ENCODE data around the gene TRIOBP.

DNA sequence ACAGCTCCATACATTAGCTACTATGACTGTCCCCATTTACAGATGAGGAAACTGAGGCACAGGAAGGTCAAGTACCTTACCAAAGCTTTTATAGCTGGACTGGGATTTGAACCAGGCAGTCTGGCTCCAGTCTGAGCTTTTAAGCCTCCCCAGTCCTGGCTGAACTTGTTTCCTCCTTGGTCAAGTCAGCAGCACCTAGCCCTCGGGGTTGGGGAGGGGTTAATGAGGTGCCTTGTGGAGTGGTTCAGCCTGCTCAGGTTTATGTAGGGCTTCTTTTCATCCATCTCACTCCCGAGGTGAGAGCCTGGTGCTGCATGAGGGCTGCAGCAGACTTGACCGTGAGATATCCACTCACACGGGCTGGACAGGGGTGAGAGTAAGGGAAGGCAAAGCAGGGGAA, 74.2 kb downstream of the TRIOBP start:
- TF ChIP-seq, protein P1, sequence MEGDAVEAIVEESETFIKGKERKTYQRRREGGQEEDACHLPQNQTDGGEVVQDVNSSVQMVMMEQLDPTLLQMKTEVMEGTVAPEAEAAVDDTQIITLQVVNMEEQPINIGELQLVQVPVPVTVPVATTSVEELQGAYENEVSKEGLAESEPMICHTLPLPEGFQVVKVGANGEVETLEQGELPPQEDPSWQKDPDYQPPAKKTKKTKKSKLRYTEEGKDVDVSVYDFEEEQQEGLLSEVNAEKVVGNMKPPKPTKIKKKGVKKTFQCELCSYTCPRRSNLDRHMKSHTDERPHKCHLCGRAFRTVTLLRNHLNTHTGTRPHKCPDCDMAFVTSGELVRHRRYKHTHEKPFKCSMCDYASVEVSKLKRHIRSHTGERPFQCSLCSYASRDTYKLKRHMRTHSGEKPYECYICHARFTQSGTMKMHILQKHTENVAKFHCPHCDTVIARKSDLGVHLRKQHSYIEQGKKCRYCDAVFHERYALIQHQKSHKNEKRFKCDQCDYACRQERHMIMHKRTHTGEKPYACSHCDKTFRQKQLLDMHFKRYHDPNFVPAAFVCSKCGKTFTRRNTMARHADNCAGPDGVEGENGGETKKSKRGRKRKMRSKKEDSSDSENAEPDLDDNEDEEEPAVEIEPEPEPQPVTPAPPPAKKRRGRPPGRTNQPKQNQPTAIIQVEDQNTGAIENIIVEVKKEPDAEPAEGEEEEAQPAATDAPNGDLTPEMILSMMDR (IDR thresholded peaks at IDR 0.05; ENCODE audit: extremely low read depth in 1 of 2, insufficient read depth in 1 of 2, low read depth in 1 of 2, low read length in 2 of 2), result no peak
- TF ChIP-seq EZH2 (IDR thresholded peaks at IDR 0.05; ENCODE audit: borderline replicate concordance, low read depth, low read length, severe bottlenecking), result no peak
- TF ChIP-seq, protein P2, sequence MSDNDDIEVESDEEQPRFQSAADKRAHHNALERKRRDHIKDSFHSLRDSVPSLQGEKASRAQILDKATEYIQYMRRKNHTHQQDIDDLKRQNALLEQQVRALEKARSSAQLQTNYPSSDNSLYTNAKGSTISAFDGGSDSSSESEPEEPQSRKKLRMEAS (IDR thresholded peaks at IDR 0.05; ENCODE audit: insufficient read depth, insufficient read length), result no peak
- TF ChIP-seq POLR2A (IDR thresholded peaks at IDR 0.05; ENCODE audit: low read depth, low read length), result no peak
- no peak for TF ChIP-seq JUN (IDR thresholded peaks at IDR 0.05; ENCODE audit: borderline replicate concordance, insufficient read depth, insufficient read length, low read depth)
- TF ChIP-seq FOS (IDR thresholded peaks at IDR 0.05; ENCODE audit: borderline replicate concordance, insufficient read depth, low read length), result no peak
- TF ChIP-seq POLR2AphosphoS5 (IDR thresholded peaks at IDR 0.05; ENCODE audit: insufficient read depth, low read depth, low read length), result no peak
- TF ChIP-seq MYC (IDR thresholded peaks at IDR 0.05; ENCODE audit: low read depth, low read length), result no peak

All from endothelial cell of umbilical vein (primary cell).